Osteocyte (in vitro differentiated cells): ENCODE measurements around the gene CEP68. TPM values are rescaled to one million over a fixed set of nuclear protein-coding genes. Genes with fewer than 3 reads are reported as not detected.

Experiments
- DNase-seq: peaks from one replicate; pipeline ENCODE4 v3.0.0; 2021; ENCODE audit warnings: mixed read lengths; ENCODE audit not compliant: unreplicated experiment; ENCODE audit errors: extremely low spot score
- H3K27ac Mint-ChIP-seq: one replicate; pipeline ENCODE4 v1.8.0; 2021; ENCODE audit warnings: mild to moderate bottlenecking, mixed read lengths; ENCODE audit not compliant: unreplicated experiment
- H3K27me3 Mint-ChIP-seq: one replicate; pipeline ENCODE4 v1.8.0; 2021; ENCODE audit warnings: mixed read lengths; ENCODE audit not compliant: unreplicated experiment
- H3K36me3 Mint-ChIP-seq: one replicate; pipeline ENCODE4 v1.8.0; 2021; ENCODE audit warnings: mixed read lengths; ENCODE audit not compliant: unreplicated experiment
- H3K4me1 Mint-ChIP-seq: one replicate; pipeline ENCODE4 v1.8.0; 2021; ENCODE audit warnings: mixed read lengths; ENCODE audit not compliant: unreplicated experiment
- H3K4me3 Mint-ChIP-seq: one replicate; pipeline ENCODE4 v1.8.0; 2021; ENCODE audit warnings: mild to moderate bottlenecking, moderate library complexity, mixed read lengths; ENCODE audit not compliant: unreplicated experiment
- H3K9me3 Mint-ChIP-seq: one replicate; pipeline ENCODE4 v1.8.0; 2021; ENCODE audit warnings: mixed read lengths; ENCODE audit not compliant: unreplicated experiment
- CTCF ChIP-seq: fragments of 200-600 bp; sonication (generic); IDR thresholded peaks from 2 replicates; pipeline ENCODE4 v1.5.0; 2021; ENCODE audit warnings: antibody characterized with exemption, mild to moderate bottlenecking, moderate library complexity
- total RNA-seq: library from RNA; stranded (reverse); gene quantifications from 2 replicates; pipeline ENCODE4 v1.2.1, GENCODE V29; 2021

The CEP68 gene
- total RNA-seq, 1 donor from 2014 or later: 20.7 TPM

- no peak overlapping the region for H3K27ac Mint-ChIP-seq
- peaks cover 2% of the 10 kb centered on the region for H3K36me3 Mint-ChIP-seq
- no peak overlapping the region for H3K4me3 Mint-ChIP-seq
- TF ChIP-seq CTCF: no peak
- no peaks in the 10 kb centered on the region for H3K27me3 Mint-ChIP-seq
- H3K4me1 Mint-ChIP-seq: peaks cover 17% of the 10 kb centered on the region
- no peak for DNase-seq
- H3K9me3 Mint-ChIP-seq: no peaks in the 10 kb centered on the region
These were observed 56.4 kb downstream of the CEP68 start for GRCh38 chr2:65112633-65113032.

GRCh38 chr2:65113229-65113628 is 57.0 kb downstream of the CEP68 start:
- TF ChIP-seq CTCF: no peak
- H3K4me1 Mint-ChIP-seq: peaks cover 22% of the 10 kb centered on the region
- no peaks in the 10 kb centered on the region for H3K9me3 Mint-ChIP-seq
- no peak overlapping the region for H3K4me3 Mint-ChIP-seq
- no peaks in the 10 kb centered on the region for H3K27me3 Mint-ChIP-seq
- no peak for DNase-seq
- H3K36me3 Mint-ChIP-seq: peaks cover 2% of the 10 kb centered on the region
- no peak overlapping the region for H3K27ac Mint-ChIP-seq

- DNase-seq: no peak
- Mint-ChIP-seq H3K27me3 (no peaks in the 10 kb centered on the region), H3K4me1 (peaks cover 24% of the 10 kb centered on the region), H3K27ac (no peak overlapping the region), H3K9me3 (no peaks in the 10 kb centered on the region), H3K4me3 (no peak overlapping the region), H3K36me3 (peaks cover 2% of the 10 kb centered on the region)
- no peak for TF ChIP-seq CTCF
These were observed 57.6 kb downstream of the CEP68 start for GRCh38 chr2:65113816-65114215.

- H3K9me3 Mint-ChIP-seq: no peaks in the 10 kb centered on the region
- no peak overlapping the region for H3K4me3 Mint-ChIP-seq
- peaks cover 2% of the 10 kb centered on the region for H3K36me3 Mint-ChIP-seq
- H3K27me3 Mint-ChIP-seq: no peaks in the 10 kb centered on the region
- no peak for TF ChIP-seq CTCF
- no peak for DNase-seq
- H3K4me1 Mint-ChIP-seq: peaks cover 28% of the 10 kb centered on the region
- no peak overlapping the region for H3K27ac Mint-ChIP-seq
These were observed 58.7 kb downstream of the CEP68 start for GRCh38 chr2:65114921-65115320.

GRCh38 chr2:65116645-65117044 is 60.4 kb downstream of the CEP68 start:
- DNase-seq: no peak
- H3K27me3 Mint-ChIP-seq: no peaks in the 10 kb centered on the region
- no peak overlapping the region for H3K4me3 Mint-ChIP-seq
- no peak for TF ChIP-seq CTCF
- H3K4me1 Mint-ChIP-seq: peaks cover 33% of the 10 kb centered on the region
- H3K9me3 Mint-ChIP-seq: no peaks in the 10 kb centered on the region
- no peak overlapping the region for H3K27ac Mint-ChIP-seq
- no peaks in the 10 kb centered on the region for H3K36me3 Mint-ChIP-seq
